Measurements from ENCODE around the gene SAT1. TPM values are rescaled to one million over a fixed set of nuclear protein-coding genes. Genes with fewer than 3 reads are reported as not detected.

SAT1 gene
- total RNA-seq, 1 donor from 2014 or later: 108 TPM

DNA sequence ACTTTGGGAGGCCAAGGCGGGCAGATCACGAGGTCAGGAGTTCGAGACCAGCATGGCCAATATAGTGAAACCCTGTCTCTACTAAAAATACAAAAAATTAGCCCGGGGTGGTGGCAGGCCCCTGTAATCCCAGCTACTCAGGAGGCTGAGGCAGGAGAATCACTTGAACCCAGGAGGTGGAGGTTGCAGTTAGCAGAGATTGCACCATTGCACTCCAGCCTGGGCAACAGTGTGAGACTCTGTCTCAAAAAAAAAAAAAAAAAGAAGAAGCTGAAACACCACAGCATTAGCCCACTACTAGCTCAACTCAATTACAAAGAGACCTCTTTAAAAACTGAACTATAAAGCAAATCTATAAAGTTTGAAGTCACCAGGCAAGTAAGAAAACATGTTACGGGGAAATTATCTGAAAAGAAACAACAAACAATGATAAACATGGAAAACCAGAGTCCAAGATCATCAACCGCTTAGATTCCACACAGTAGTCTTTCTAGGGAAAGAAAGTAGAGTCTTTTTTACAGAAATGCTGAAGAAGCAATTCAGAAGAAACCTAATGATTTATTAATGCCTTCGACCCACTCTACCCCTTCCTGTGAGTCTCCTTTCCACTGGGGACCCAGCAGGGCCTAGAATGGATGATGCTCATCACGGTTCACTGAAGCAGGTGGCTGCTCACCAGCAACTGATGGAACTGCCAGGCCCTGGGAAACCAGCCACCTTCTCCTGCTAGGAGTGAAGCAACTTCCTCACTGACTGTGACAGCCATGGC, 6.6 kb downstream of the SAT1 start:
- Mint-ChIP-seq H3K4me3 (peak overlapping the region; percentile 65), H3K27ac (ENCODE audit: unreplicated experiment) (no peak overlapping the region), H3K9me3 (no peaks in the 10 kb centered on the region), H3K4me1 (peaks cover 42% of the 10 kb centered on the region), H3K27me3 (ENCODE audit: low read depth) (no peaks in the 10 kb centered on the region), H3K36me3 (ENCODE audit: low read depth) (peaks cover 10% of the 10 kb centered on the region)
- TF ChIP-seq, protein P1, sequence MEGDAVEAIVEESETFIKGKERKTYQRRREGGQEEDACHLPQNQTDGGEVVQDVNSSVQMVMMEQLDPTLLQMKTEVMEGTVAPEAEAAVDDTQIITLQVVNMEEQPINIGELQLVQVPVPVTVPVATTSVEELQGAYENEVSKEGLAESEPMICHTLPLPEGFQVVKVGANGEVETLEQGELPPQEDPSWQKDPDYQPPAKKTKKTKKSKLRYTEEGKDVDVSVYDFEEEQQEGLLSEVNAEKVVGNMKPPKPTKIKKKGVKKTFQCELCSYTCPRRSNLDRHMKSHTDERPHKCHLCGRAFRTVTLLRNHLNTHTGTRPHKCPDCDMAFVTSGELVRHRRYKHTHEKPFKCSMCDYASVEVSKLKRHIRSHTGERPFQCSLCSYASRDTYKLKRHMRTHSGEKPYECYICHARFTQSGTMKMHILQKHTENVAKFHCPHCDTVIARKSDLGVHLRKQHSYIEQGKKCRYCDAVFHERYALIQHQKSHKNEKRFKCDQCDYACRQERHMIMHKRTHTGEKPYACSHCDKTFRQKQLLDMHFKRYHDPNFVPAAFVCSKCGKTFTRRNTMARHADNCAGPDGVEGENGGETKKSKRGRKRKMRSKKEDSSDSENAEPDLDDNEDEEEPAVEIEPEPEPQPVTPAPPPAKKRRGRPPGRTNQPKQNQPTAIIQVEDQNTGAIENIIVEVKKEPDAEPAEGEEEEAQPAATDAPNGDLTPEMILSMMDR (conservative IDR thresholded peaks at IDR 0.05): no peak
- no peak for DNase-seq (ENCODE audit: low read depth, low spot score)

DNA sequence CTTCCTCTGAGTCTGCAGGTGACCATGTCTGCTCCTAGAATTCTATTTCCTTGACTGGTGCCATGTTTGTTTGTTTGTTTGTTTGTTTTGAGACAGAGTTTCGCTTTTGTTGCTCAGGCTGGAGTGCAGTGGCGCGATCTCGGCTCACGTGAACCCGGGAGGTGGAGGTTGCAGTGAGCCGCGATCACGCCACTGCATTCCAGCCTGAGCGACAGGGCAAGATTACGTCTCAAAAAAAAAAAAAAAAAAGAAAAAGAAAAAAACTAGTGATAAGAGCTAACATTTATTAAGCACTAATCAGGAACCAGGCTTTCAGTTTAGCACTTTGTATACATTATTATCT, 7.2 kb downstream of the SAT1 start:
- peaks cover 9% of the 10 kb centered on the region for H3K36me3 Mint-ChIP-seq (ENCODE audit: low read depth)
- no peaks in the 10 kb centered on the region for H3K27me3 Mint-ChIP-seq (ENCODE audit: low read depth)
- H3K4me1 Mint-ChIP-seq: peaks cover 42% of the 10 kb centered on the region
- H3K9me3 Mint-ChIP-seq: no peaks in the 10 kb centered on the region
- DNase-seq (ENCODE audit: low read depth, low spot score): no peak
- TF ChIP-seq, protein P1 (conservative IDR thresholded peaks at IDR 0.05): no peak
- no peak overlapping the region for H3K27ac Mint-ChIP-seq (ENCODE audit: unreplicated experiment)
- no peak overlapping the region for H3K4me3 Mint-ChIP-seq

DNA sequence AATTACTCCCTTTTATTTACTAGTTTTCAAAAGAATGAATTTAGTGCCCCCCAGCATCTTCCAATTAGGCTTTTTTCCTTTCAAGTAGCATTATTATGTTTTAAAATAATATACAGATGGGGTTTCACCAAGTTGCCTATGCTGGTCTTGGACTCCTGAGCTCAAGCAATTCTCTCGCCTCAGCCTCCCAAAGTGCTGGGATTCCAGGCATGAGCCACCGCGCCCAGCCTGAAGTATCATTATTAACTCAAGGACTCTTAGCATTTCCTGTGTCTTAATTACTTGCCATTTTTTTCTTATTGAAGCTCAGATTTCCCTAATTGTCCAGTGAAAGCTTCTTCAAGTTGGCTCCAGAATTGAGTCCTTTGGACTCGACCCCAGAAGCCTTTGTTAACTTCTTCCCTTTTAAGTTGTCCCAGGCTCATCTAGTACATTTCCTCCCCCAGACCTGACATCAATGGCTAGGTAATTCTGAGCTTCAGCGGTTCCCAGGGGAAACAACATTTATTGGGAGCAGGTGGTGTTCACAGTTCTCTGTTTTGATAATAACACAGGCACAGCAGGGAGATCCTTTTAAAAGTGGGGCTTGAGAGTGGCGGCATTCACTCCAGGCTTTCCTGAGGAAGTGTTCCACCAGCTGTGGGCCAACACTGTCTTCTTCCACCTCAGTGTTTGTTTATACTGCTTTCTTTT, 10.0 kb downstream of the SAT1 start:
- Mint-ChIP-seq H3K27me3 (ENCODE audit: low read depth) (no peaks in the 10 kb centered on the region), H3K27ac (ENCODE audit: unreplicated experiment) (peak overlapping the region; percentile 7), H3K36me3 (ENCODE audit: low read depth) (no peaks in the 10 kb centered on the region), H3K4me1 (peaks cover 53% of the 10 kb centered on the region), H3K9me3 (no peaks in the 10 kb centered on the region), H3K4me3 (peak overlapping the region; percentile 23)
- TF ChIP-seq, protein P1 (conservative IDR thresholded peaks at IDR 0.05): no peak
- DNase-seq (ENCODE audit: low read depth, low spot score): no peak

DNA sequence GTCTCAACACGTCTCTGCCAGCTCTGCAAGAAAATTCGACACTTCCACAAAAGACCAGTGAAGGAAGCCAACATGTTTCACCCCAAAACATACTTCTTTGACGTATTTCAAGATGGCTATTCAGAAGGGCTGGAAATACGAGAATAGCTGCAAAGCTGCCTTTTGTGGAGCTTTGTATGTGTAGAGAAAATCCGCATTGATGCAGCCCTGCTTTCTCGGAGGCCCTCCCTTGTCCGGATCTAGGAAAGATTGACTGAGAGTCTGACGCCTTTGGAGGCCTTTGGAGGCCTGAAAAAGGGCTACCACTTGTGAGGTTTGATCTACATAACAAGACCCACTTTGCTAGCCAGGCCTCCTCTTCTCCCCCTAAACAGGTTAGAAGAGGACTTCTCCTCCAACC, 12.2 kb downstream of the SAT1 start:
- H3K27ac Mint-ChIP-seq (ENCODE audit: unreplicated experiment): peak overlapping the region; percentile 97
- no peaks in the 10 kb centered on the region for H3K27me3 Mint-ChIP-seq (ENCODE audit: low read depth)
- no peak overlapping the region for H3K4me3 Mint-ChIP-seq
- no peaks in the 10 kb centered on the region for H3K9me3 Mint-ChIP-seq
- TF ChIP-seq, protein P1 (conservative IDR thresholded peaks at IDR 0.05): no peak
- DNase-seq (ENCODE audit: low read depth, low spot score): no peak
- no peaks in the 10 kb centered on the region for H3K36me3 Mint-ChIP-seq (ENCODE audit: low read depth)
- H3K4me1 Mint-ChIP-seq: peaks cover 42% of the 10 kb centered on the region

DNA sequence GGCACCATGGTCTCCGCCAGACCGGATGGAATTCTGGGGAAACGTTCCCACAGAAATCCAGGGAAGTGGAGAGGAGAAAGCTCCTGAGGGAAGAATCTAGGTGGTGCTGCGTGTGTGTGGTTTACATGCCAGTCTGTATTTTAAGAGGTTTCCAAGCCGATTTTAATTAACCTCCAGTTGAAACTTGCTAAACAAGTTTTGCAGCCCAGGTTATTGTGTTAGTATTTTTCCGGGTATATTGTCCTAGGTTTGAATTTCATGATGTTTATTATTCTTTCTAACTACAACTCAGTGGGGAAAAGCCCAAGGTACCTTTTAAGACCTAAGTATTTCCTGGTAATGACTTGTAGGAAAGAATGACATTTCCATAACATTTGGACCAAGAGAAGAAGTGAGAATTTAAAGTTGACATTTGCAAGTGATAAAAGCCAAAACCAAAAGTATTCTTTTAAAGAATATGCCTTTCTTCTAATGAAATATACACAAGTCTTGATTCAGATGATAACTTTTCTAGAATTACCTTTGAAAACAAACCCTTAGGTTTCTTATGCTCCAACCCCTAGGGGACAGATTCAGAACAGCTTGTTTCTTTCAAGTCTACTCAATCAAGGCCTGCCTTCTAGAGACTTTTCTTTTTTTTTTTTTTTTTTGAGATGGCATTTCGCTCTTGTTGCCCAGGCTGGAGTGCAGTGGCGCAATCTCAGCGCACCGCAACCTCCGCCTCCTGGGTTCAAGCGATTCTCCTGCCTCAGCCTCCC, 14.6 kb downstream of the SAT1 start:
- H3K4me3 Mint-ChIP-seq: no peak overlapping the region
- H3K27ac Mint-ChIP-seq (ENCODE audit: unreplicated experiment): no peak overlapping the region
- no peaks in the 10 kb centered on the region for H3K36me3 Mint-ChIP-seq (ENCODE audit: low read depth)
- TF ChIP-seq, protein P1 (conservative IDR thresholded peaks at IDR 0.05): peak; percentile 54
- peaks cover 48% of the 10 kb centered on the region for H3K4me1 Mint-ChIP-seq
- no peak for DNase-seq (ENCODE audit: low read depth, low spot score)
- no peaks in the 10 kb centered on the region for H3K27me3 Mint-ChIP-seq (ENCODE audit: low read depth)
- no peaks in the 10 kb centered on the region for H3K9me3 Mint-ChIP-seq

All from neural crest cell (in vitro differentiated cells).